HL-60 (cell line): Measurements from ENCODE around the gene SETD3.

Experiments
- CTCF ChIP-seq: IDR thresholded peaks from one replicate; pipeline ENCODE4 v1.5.1; 2011; ENCODE audit warnings: low read length, control low read depth, inconsistent platforms; ENCODE audit not compliant: insufficient read depth
- POLR2AphosphoS5 ChIP-seq: IDR thresholded peaks from 2 replicates; pipeline ENCODE4 v1.6.1; 2012; ENCODE audit warnings: low read depth

GRCh38 chr14:99512571-99513182 is 32.0 kb upstream of the SETD3 start:
- TF ChIP-seq CTCF (no peak), POLR2AphosphoS5 (no peak)
